ENCODE results near the gene FOXL3.

Gene FOXL3

DNA sequence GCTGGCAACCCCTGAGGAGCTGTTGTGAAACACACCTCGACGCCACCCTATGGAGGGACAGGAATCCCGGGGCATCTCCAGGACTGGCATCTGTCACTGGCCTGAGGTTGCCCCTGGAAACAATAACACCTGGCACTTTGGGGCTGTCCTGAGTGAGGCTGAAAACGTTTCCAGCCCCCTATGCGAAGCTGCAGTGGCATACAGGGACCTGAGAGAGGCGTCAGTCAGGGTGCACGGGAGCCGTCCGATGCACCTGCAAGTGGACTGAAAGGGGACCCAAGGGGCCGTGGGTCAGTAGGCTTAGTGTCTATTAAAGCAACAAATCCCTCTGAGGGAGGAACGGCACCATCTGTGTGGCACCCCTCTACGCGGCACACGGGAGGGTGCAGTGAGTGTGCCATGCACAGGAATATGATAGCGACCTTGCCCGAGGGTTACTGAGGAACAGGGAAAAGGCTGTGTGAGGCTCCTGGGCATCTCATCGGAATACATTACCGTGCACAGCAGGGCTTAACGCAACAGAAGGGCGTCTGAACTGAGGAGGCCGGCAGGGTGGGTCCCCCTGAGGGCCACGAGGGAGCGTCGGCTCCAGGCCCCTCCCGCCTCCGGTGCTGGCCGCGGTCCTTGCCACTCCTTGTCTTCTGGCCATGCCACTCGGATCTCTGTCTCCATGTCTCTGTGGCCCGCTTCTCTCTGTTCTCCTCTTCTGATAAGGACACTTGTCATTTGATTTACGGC, 50.4 kb downstream of the FOXL3 start:
- ATAC-seq (ENCODE audit: insufficient read depth, low read depth) (no peak), DNase-seq (no peak)
- Histone ChIP-seq H3K79me2 (ENCODE audit: insufficient read depth, low read length) (no peaks in the 10 kb centered on the region), H3K4me2 (ENCODE audit: insufficient read depth, low read length) (no peak overlapping the region), H3K36me3 (ENCODE audit: insufficient read depth, low read length) (no peaks in the 10 kb centered on the region), H3K9ac (ENCODE audit: low read depth, low read length) (no peak overlapping the region), H3K9me3 (ENCODE audit: insufficient read depth, low read length, severe bottlenecking) (no peaks in the 10 kb centered on the region), H2AFZ (ENCODE audit: low read depth, low read length) (no peak overlapping the region), H3K27ac (ENCODE audit: low read length) (no peak overlapping the region), H3K4me3 (ENCODE audit: low read depth in 1 of 2, low read length in 2 of 2) (no peak overlapping the region), H4K20me1 (ENCODE audit: insufficient read depth, low read length) (no peaks in the 10 kb centered on the region), H3K27me3 (ENCODE audit: insufficient read depth, low read length, poor library complexity) (no peaks in the 10 kb centered on the region), H3K4me1 (ENCODE audit: insufficient read depth, low read length) (no peaks in the 10 kb centered on the region)
- TF ChIP-seq, protein P1, sequence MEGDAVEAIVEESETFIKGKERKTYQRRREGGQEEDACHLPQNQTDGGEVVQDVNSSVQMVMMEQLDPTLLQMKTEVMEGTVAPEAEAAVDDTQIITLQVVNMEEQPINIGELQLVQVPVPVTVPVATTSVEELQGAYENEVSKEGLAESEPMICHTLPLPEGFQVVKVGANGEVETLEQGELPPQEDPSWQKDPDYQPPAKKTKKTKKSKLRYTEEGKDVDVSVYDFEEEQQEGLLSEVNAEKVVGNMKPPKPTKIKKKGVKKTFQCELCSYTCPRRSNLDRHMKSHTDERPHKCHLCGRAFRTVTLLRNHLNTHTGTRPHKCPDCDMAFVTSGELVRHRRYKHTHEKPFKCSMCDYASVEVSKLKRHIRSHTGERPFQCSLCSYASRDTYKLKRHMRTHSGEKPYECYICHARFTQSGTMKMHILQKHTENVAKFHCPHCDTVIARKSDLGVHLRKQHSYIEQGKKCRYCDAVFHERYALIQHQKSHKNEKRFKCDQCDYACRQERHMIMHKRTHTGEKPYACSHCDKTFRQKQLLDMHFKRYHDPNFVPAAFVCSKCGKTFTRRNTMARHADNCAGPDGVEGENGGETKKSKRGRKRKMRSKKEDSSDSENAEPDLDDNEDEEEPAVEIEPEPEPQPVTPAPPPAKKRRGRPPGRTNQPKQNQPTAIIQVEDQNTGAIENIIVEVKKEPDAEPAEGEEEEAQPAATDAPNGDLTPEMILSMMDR (IDR thresholded peaks at IDR 0.05; ENCODE audit: borderline replicate concordance, extremely low read depth, low read length, poor library complexity, severe bottlenecking), result no peak
- TF ChIP-seq EZH2 (IDR thresholded peaks at IDR 0.05; ENCODE audit: borderline replicate concordance, low read depth, low read length, severe bottlenecking), result no peak
